Measurements from ENCODE around the gene FGR.
A peak's percentile ranks its signal among the peaks of the same experiment; 100 is the strongest.

The FGR gene

GRCh38 chr1:27660300-27660835 is 25.4 kb upstream of the FGR start:
- Histone ChIP-seq H3K36me3 (ENCODE audit: control insufficient read depth, insufficient read depth, low read length) (no peaks in the 10 kb centered on the region), H3K27ac (ENCODE audit: low read length) (no peak overlapping the region), H3K9me3 (ENCODE audit: control insufficient read depth, insufficient read depth, low read length) (no peaks in the 10 kb centered on the region), H3K4me1 (ENCODE audit: control insufficient read depth, insufficient read depth, low read length) (peaks cover 13% of the 10 kb centered on the region), H3K27me3 (ENCODE audit: control insufficient read depth, insufficient read depth, low read length) (no peaks in the 10 kb centered on the region), H3K4me3 (ENCODE audit: low read length) (no peak overlapping the region; the same call in 1 of the 2 replicates)
- no CpG with 5 or more reads among the region's 10 CpGs for WGBS (ENCODE audit: insufficient coverage, insufficient read length)
- no peak for DNase-seq (ENCODE audit: low read depth, low spot score)

GRCh38 chr1:27659497-27660299 is 24.7 kb upstream of the FGR start:
- no peak for DNase-seq (ENCODE audit: low read depth, low spot score)
- H3K27ac ChIP-seq (ENCODE audit: low read length): no peak overlapping the region
- peaks cover 17% of the 10 kb centered on the region for H3K4me1 ChIP-seq (ENCODE audit: control insufficient read depth, insufficient read depth, low read length)
- no peaks in the 10 kb centered on the region for H3K36me3 ChIP-seq (ENCODE audit: control insufficient read depth, insufficient read depth, low read length)
- no peaks in the 10 kb centered on the region for H3K9me3 ChIP-seq (ENCODE audit: control insufficient read depth, insufficient read depth, low read length)
- no peaks in the 10 kb centered on the region for H3K27me3 ChIP-seq (ENCODE audit: control insufficient read depth, insufficient read depth, low read length)
- no CpG with 5 or more reads among the region's 78 CpGs for WGBS (ENCODE audit: insufficient coverage, insufficient read length)
- H3K4me3 ChIP-seq (ENCODE audit: low read length): peak overlapping the region; percentile 54; the same call in 1 of the 2 replicates

DNA sequence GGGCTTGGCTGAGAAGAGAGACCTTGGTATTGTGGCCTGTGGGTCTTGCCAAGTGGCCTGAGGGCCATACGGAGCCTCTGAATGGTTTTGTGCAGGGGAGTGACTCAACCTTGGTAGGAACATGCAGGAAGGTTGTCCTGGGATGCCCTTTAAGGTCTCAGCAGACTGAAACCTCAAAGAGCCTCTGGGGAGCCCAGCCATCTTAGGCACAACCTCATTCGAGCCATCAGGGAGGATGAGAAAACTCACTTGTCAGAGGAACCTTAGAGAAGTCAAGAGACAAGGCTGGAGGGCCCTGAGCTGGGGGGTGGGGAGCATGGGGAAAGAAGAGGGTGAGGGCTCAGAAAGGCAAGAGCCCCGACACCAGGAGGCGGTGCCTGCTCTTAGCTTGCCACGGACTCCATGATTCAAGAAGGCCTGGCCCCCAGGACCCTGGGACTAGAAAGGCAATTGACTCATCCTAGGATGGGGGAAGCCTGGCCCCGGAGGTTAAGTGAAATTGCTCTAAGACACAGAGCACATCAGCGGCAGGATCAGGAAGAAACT is 24.0 kb upstream of the FGR start:
- DNase-seq (ENCODE audit: low read depth, low spot score): no peak
- H3K4me1 ChIP-seq (ENCODE audit: control insufficient read depth, insufficient read depth, low read length): peaks cover 17% of the 10 kb centered on the region
- no peak overlapping the region for H3K27ac ChIP-seq (ENCODE audit: low read length)
- H3K4me3 ChIP-seq (ENCODE audit: low read length): peak overlapping the region; percentile 54; the same call in 1 of the 2 replicates
- H3K36me3 ChIP-seq (ENCODE audit: control insufficient read depth, insufficient read depth, low read length): no peaks in the 10 kb centered on the region
- no peaks in the 10 kb centered on the region for H3K9me3 ChIP-seq (ENCODE audit: control insufficient read depth, insufficient read depth, low read length)
- H3K27me3 ChIP-seq (ENCODE audit: control insufficient read depth, insufficient read depth, low read length): no peaks in the 10 kb centered on the region
- WGBS (ENCODE audit: insufficient coverage, insufficient read length): no CpG with 5 or more reads among the region's 7 CpGs

DNA sequence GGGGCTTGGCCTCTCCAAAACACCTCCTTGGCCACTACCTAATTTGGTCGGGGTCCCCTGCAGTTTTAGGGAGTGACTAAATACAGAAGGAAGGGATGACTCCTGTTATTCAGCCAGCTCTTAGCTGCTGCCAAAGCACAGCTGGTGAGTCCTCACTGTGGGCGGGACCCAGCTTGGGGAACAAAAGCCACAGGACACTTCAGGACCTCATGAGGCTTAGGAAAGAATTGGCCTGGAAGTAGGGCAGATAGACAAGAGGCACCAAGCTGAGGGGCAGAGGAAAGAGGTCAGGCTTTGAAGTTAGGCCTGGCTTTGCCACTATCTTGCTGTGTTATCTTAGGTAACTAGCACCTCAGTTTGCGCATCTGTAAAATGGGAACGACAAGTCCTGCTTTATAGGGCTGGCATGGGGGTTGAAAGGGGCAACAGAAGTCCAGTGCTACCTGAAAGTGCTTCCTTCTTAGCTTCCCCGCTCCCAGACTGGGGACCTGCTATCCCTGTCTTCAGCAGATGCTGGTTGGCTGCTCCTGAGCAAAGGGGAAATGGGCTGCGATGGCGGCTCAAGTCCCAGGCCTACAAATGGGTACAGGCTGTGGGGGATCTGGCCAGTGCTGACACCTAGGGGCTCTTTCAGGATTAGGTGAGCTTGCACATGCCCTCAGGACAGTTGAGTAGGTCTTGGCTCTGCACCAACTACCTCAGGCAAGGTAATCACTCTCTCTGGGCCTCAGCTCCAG is 21.3 kb upstream of the FGR start:
- no peak for DNase-seq (ENCODE audit: low read depth, low spot score)
- no CpG with 5 or more reads among the region's 7 CpGs for WGBS (ENCODE audit: insufficient coverage, insufficient read length)

DNA sequence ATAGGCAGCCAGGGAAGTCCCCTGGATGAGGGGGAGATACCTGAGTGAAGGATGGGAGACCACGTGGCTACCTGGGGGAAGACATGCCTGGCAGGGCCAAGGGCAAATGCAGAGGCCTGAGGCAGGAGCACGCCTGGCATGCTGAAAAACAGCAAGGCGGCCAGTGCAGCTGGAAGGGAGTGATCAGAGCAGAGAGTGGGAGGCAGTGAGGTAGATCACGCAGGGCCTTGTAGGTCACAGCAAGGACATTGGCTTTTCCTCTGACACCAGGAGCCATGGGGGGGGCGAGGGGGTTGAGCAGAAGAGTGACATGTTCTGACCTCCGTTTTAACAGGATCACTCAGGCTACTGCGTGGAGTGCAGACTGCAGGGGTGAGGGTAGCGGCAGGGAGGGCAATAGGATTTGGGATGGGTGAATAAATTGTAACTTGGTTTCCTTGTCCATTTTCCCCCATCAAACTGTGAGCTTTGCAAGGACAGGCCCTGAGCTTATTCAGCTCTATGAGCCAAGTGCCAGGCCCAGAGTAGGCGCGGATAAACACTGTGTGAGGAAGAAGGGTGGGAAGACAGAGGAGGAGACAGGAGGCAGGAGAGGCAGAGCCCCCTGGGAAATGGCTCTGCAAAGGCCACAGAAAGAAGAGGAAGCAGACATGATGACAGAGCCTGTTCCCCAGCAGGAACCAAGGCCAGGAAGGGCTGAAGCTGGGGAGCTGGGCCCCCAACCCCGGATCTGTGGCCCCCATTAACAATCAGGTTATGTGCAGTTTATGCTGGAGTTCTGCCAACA is 20.4 kb upstream of the FGR start:
- no peaks in the 10 kb centered on the region for H3K9me3 ChIP-seq (ENCODE audit: control insufficient read depth, insufficient read depth, low read length)
- H3K36me3 ChIP-seq (ENCODE audit: control insufficient read depth, insufficient read depth, low read length): no peaks in the 10 kb centered on the region
- WGBS (ENCODE audit: insufficient coverage, insufficient read length): no CpG with 5 or more reads among the region's 11 CpGs
- H3K4me3 ChIP-seq (ENCODE audit: low read length): no peak overlapping the region
- no peak overlapping the region for H3K27ac ChIP-seq (ENCODE audit: low read length)
- no peak for DNase-seq (ENCODE audit: low read depth, low spot score)
- no peaks in the 10 kb centered on the region for H3K27me3 ChIP-seq (ENCODE audit: control insufficient read depth, insufficient read depth, low read length)
- peaks cover 16% of the 10 kb centered on the region for H3K4me1 ChIP-seq (ENCODE audit: control insufficient read depth, insufficient read depth, low read length)

More for the DNA sequence above, 21.3 kb upstream of the FGR start:
- no peak overlapping the region for H3K27ac ChIP-seq (ENCODE audit: low read length)
- H3K4me1 ChIP-seq (ENCODE audit: control insufficient read depth, insufficient read depth, low read length): peaks cover 15% of the 10 kb centered on the region
- no peak overlapping the region for H3K4me3 ChIP-seq (ENCODE audit: low read length)
- no peaks in the 10 kb centered on the region for H3K36me3 ChIP-seq (ENCODE audit: control insufficient read depth, insufficient read depth, low read length)
- no peaks in the 10 kb centered on the region for H3K9me3 ChIP-seq (ENCODE audit: control insufficient read depth, insufficient read depth, low read length)
- H3K27me3 ChIP-seq (ENCODE audit: control insufficient read depth, insufficient read depth, low read length): no peaks in the 10 kb centered on the region

- Histone ChIP-seq H3K27ac (ENCODE audit: low read length) (no peak overlapping the region), H3K27me3 (ENCODE audit: control insufficient read depth, insufficient read depth, low read length) (no peaks in the 10 kb centered on the region), H3K9me3 (ENCODE audit: control insufficient read depth, insufficient read depth, low read length) (no peaks in the 10 kb centered on the region), H3K4me1 (ENCODE audit: control insufficient read depth, insufficient read depth, low read length) (peaks cover 11% of the 10 kb centered on the region), H3K4me3 (ENCODE audit: low read length) (no peak overlapping the region), H3K36me3 (ENCODE audit: control insufficient read depth, insufficient read depth, low read length) (no peaks in the 10 kb centered on the region)
- whole genome bisulfite sequencing (ENCODE audit: insufficient coverage, insufficient read length): no CpG with 5 or more reads among the region's 5 CpGs
- DNase-seq (ENCODE audit: low read depth, low spot score): no peak
These were observed 17.3 kb upstream of the FGR start for GRCh38 chr1:27652111-27652864.

DNA sequence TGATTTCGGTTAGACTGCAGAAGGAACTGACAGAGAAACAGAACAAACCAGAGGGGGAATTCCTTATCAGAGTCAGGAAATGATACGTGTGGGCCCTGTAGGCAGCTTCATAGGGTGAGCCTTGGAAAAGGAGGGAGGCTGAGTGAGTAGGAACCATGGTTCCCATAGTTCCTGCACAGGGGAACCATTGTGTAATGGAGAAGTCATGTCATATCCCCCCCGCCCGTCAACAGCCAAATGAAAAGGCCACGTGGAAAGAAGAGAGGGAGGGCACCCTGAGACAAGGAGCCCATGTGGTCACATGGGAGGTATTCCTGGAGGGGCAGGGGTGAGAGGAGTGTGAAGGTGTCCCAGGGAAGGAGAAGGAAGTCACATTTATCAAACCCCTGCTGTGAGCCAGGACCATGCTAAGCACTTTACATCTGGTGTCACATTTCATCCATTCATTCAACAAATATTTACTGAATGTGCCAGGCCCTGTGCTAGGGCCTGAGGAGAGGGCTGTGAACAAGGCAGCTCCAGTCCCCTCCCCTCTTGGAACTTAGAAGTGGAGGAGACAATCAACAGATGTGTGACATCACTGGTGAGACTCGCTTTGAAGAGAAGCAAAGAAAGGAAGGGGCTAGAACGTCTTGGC is 15.7 kb upstream of the FGR start:
- H3K36me3 ChIP-seq (ENCODE audit: control insufficient read depth, insufficient read depth, low read length): no peaks in the 10 kb centered on the region
- no peak overlapping the region for H3K27ac ChIP-seq (ENCODE audit: low read length)
- no peak for DNase-seq (ENCODE audit: low read depth, low spot score)
- no CpG with 5 or more reads among the region's 7 CpGs for WGBS (ENCODE audit: insufficient coverage, insufficient read length)
- H3K4me3 ChIP-seq (ENCODE audit: low read length): no peak overlapping the region
- H3K4me1 ChIP-seq (ENCODE audit: control insufficient read depth, insufficient read depth, low read length): peaks cover 7% of the 10 kb centered on the region
- H3K27me3 ChIP-seq (ENCODE audit: control insufficient read depth, insufficient read depth, low read length): no peaks in the 10 kb centered on the region
- no peaks in the 10 kb centered on the region for H3K9me3 ChIP-seq (ENCODE audit: control insufficient read depth, insufficient read depth, low read length)

GRCh38 chr1:27650171-27650538 is 15.2 kb upstream of the FGR start:
- H3K9me3 ChIP-seq (ENCODE audit: control insufficient read depth, insufficient read depth, low read length): no peaks in the 10 kb centered on the region
- peaks cover 3% of the 10 kb centered on the region; the same call in 1 of the 2 replicates for H3K4me1 ChIP-seq (ENCODE audit: control insufficient read depth, insufficient read depth, low read length)
- no peak overlapping the region for H3K27ac ChIP-seq (ENCODE audit: low read length)
- no peaks in the 10 kb centered on the region for H3K27me3 ChIP-seq (ENCODE audit: control insufficient read depth, insufficient read depth, low read length)
- H3K36me3 ChIP-seq (ENCODE audit: control insufficient read depth, insufficient read depth, low read length): no peaks in the 10 kb centered on the region
- WGBS (ENCODE audit: insufficient coverage, insufficient read length): no CpG with 5 or more reads among the region's 1 CpG
- no peak for DNase-seq (ENCODE audit: low read depth, low spot score)
- no peak overlapping the region for H3K4me3 ChIP-seq (ENCODE audit: low read length)

- no peak for DNase-seq (ENCODE audit: low read depth, low spot score)
- no peaks in the 10 kb centered on the region for H3K9me3 ChIP-seq (ENCODE audit: control insufficient read depth, insufficient read depth, low read length)
- no CpG with 5 or more reads among the region's 11 CpGs for WGBS (ENCODE audit: insufficient coverage, insufficient read length)
- no peaks in the 10 kb centered on the region for H3K27me3 ChIP-seq (ENCODE audit: control insufficient read depth, insufficient read depth, low read length)
- H3K4me3 ChIP-seq (ENCODE audit: low read length): no peak overlapping the region
- peaks cover 1% of the 10 kb centered on the region; the same call in 1 of the 2 replicates for H3K4me1 ChIP-seq (ENCODE audit: control insufficient read depth, insufficient read depth, low read length)
- H3K36me3 ChIP-seq (ENCODE audit: control insufficient read depth, insufficient read depth, low read length): no peaks in the 10 kb centered on the region
- H3K27ac ChIP-seq (ENCODE audit: low read length): no peak overlapping the region
These were observed 14.3 kb upstream of the FGR start for GRCh38 chr1:27649306-27649635.

All from iPS DF 6.9 (cell line).